Stimulated activated CD8-positive, alpha-beta memory T cell treated with anti-CD3 and anti-CD28 coated beads, Interleukin-2, amount 100 ng/mL, for 1 hour (primary cell): ENCODE measurements around the gene CLDN18.

Experiments
- DNase-seq, 2 donors: peaks; one replicate each; pipeline ENCODE4 v3.0.0-alpha.2; 2020; ENCODE audit warnings: low read depth in 2 of 2

Gene CLDN18

GRCh38 chr3:138025553-138025952 is 15.6 kb downstream of the CLDN18 start:
- no peak for DNase-seq

GRCh38 chr3:138027821-138028220 is 17.9 kb downstream of the CLDN18 start:
- no peak for DNase-seq

- DNase-seq = no peak
Measured at GRCh38 chr3:138030734-138031280, 20.8 kb downstream of the CLDN18 start.

- no peak for DNase-seq
Measured at GRCh38 chr3:138031536-138031935, 21.6 kb downstream of the CLDN18 start.

- DNase-seq = no peak
Measured at GRCh38 chr3:138032567-138032966, 22.6 kb downstream of the CLDN18 start.

GRCh38 chr3:138033202-138033691 is 23.3 kb downstream of the CLDN18 start:
- DNase-seq = no peak

GRCh38 chr3:138034918-138035317 is 25.0 kb downstream of the CLDN18 start:
- no peak for DNase-seq

- no peak for DNase-seq
Measured at GRCh38 chr3:138036572-138036971, 26.6 kb downstream of the CLDN18 start.

- DNase-seq = no peak
Measured at GRCh38 chr3:138038725-138039462, 28.9 kb downstream of the CLDN18 start.

GRCh38 chr3:138042043-138042442 is 32.1 kb downstream of the CLDN18 start:
- DNase-seq = no peak

- DNase-seq = no peak
Measured at GRCh38 chr3:138043266-138044029, 33.5 kb downstream of the CLDN18 start.

- no peak for DNase-seq
Measured at GRCh38 chr3:138046085-138046484, 36.1 kb downstream of the CLDN18 start.

- no peak for DNase-seq
Measured at GRCh38 chr3:138046955-138047354, 37.0 kb downstream of the CLDN18 start.

- no peak for DNase-seq
Measured at GRCh38 chr3:138047596-138048158, 37.7 kb downstream of the CLDN18 start.

- no peak for DNase-seq
Measured at GRCh38 chr3:138049157-138049919, 39.4 kb downstream of the CLDN18 start.

- no peak for DNase-seq
Measured at GRCh38 chr3:138051947-138052802, 42.2 kb downstream of the CLDN18 start.

GRCh38 chr3:138054057-138054456 is 44.1 kb downstream of the CLDN18 start:
- DNase-seq = no peak

GRCh38 chr3:138057384-138057783 is 47.4 kb downstream of the CLDN18 start:
- no peak for DNase-seq

GRCh38 chr3:138059261-138059660 is 49.3 kb downstream of the CLDN18 start:
- no peak for DNase-seq

GRCh38 chr3:138060792-138061191 is 50.8 kb downstream of the CLDN18 start:
- DNase-seq = no peak

- DNase-seq = no peak
Measured at GRCh38 chr3:138062037-138062436, 52.1 kb downstream of the CLDN18 start.
